Measurements from ENCODE around the gene RSPH3. TPM values are rescaled to one million over a fixed set of nuclear protein-coding genes. Genes with fewer than 3 reads are reported as not detected.
"Not testable (repeated sequence)": the region's sequence is repeated elsewhere in the genome, so short reads cannot be mapped to it uniquely, and the experiment has no call there.

Gene RSPH3
- total RNA-seq, 4 donors from 2014 or later, result 16.8 to 22.5 (median 20.2) TPM

GRCh38 chr6:159035891-159036290 is 35.9 kb upstream of the RSPH3 start:
- intact Hi-C loops (cut with DNase I), result no loop called here
- no peak for TF ChIP-seq POLR2A (IDR thresholded peaks at IDR 0.05)
- TF ChIP-seq CTCF (IDR thresholded peaks at IDR 0.05), result no peak
- no peak for DNase-seq

GRCh38 chr6:159033160-159034049 is 33.4 kb upstream of the RSPH3 start:
- H3K9me3 ChIP-seq, result no peaks in the 10 kb centered on the region
- H3K36me3 ChIP-seq, result no peaks in the 10 kb centered on the region
- no peak overlapping the region for H3K4me3 ChIP-seq (replicated peaks in 1 of 3)
- no peaks in the 10 kb centered on the region for H3K27me3 ChIP-seq
- TF ChIP-seq POLR2A (IDR thresholded peaks at IDR 0.05), result no peak
- no peak for TF ChIP-seq CTCF (IDR thresholded peaks at IDR 0.05)
- no peaks in the 10 kb centered on the region for H3K4me1 ChIP-seq
- intact Hi-C loops (cut with DNase I), result no loop called here
- H3K27ac ChIP-seq, result no peak overlapping the region
- DNase-seq, result no peak
- 79 to 93% methylated on average over 11 of the region's 11 CpGs for WGBS, 2 donors

More at GRCh38 chr6:159035891-159036290, 35.9 kb upstream of the RSPH3 start:
- 88 to 89% methylated on average over 14 to 17 of the region's 17 CpGs for WGBS, 2 donors
- Histone ChIP-seq H3K27ac (no peak overlapping the region), H3K36me3 (no peaks in the 10 kb centered on the region), H3K4me3 (replicated peaks in 1 of 3) (no peak overlapping the region), H3K4me1 (no peaks in the 10 kb centered on the region), H3K9me3 (no peaks in the 10 kb centered on the region), H3K27me3 (no peaks in the 10 kb centered on the region)

DNA sequence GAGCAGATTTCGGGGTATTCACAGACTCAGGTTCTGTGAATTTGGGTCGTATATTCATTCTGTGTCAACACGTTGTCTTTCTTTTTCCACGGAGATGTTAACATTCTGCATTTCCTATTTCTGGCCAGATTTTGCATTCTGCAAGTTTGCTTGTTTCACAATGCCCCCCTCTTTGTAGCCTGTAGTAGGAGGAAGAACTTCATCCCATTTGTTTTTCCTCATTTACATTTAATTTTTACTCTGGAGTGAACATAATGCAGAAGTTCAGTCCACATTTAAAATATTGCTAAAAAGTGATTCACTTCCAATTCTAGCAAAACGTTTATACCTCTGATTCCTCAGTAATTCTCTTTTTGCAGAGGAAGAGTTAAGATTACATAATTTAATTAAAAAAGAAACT is 31.8 kb upstream of the RSPH3 start:
- Histone ChIP-seq H3K4me1 (no peaks in the 10 kb centered on the region), H3K27ac (no peak overlapping the region), H3K36me3 (no peaks in the 10 kb centered on the region), H3K4me3 (replicated peaks in 1 of 3) (no peak overlapping the region), H3K9me3 (no peaks in the 10 kb centered on the region), H3K27me3 (no peaks in the 10 kb centered on the region)
- 73 to 89% methylated on average over 5 of the region's 5 CpGs for WGBS, 2 donors
- intact Hi-C loops (cut with DNase I), result no loop called here
- DNase-seq, result no peak
- TF ChIP-seq POLR2A (IDR thresholded peaks at IDR 0.05), result no peak
- TF ChIP-seq CTCF (IDR thresholded peaks at IDR 0.05), result no peak

- Histone ChIP-seq H3K4me3 (replicated peaks in 1 of 3) (no peak overlapping the region), H3K9me3 (no peaks in the 10 kb centered on the region), H3K27ac (no peak overlapping the region), H3K36me3 (no peaks in the 10 kb centered on the region), H3K27me3 (no peaks in the 10 kb centered on the region), H3K4me1 (no peaks in the 10 kb centered on the region)
- 93 to 97% methylated on average over 2 of the region's 2 CpGs for WGBS, 2 donors
- TF ChIP-seq CTCF (IDR thresholded peaks at IDR 0.05), result no peak
- no peak for TF ChIP-seq POLR2A (IDR thresholded peaks at IDR 0.05)
- DNase-seq, result no peak
- intact Hi-C loops (cut with DNase I), result no loop called here
Measured at GRCh38 chr6:159030168-159030567, 30.2 kb upstream of the RSPH3 start.

- 31 to 94% methylated on average over 1 of the region's 1 CpG for WGBS, 2 donors
- H3K9me3 ChIP-seq; H3K4me1 ChIP-seq; intact Hi-C loops (cut with DNase I); H3K4me3 ChIP-seq (replicated peaks in 1 of 3); H3K36me3 ChIP-seq; H3K27me3 ChIP-seq; DNase-seq; H3K27ac ChIP-seq: not testable (repeated sequence)
Measured at GRCh38 chr6:159025224-159025623, 25.2 kb upstream of the RSPH3 start.
